Upper lobe of left lung (tissue), 6 donors: ENCODE results near the gene SMAD3. TPM values are rescaled to one million over a fixed set of nuclear protein-coding genes. Genes with fewer than 3 reads are reported as not detected.

Experiments used
- ATAC-seq, 2 donors: fragments of 200-7000 bp; cut with Tn5 transposase; one replicate each; pipeline ENCODE4 v1.9.1; 2022; ENCODE audit warnings: mild to moderate bottlenecking in 2 of 2, moderate library complexity in 2 of 2; ENCODE audit not compliant: low FRiP score in 2 of 2
- DNase-seq, 2 donors: peaks; one replicate each; pipeline ENCODE4 v3.0.0-alpha.2; 2019 to 2020
- H3K27ac ChIP-seq, 4 donors: fragments of 200-600 bp; sonication (generic); one replicate each; pipeline ENCODE4 v1.5.1; 2016 to 2019
- H3K27me3 ChIP-seq, 4 donors: fragments of 200-600 bp; sonication (generic); one replicate each; pipeline ENCODE4 v1.5.1; 2017 to 2019
- H3K36me3 ChIP-seq, 4 donors: fragments of 200-600 bp; sonication (generic); one replicate each; pipeline ENCODE4 v1.5.1; 2016 to 2019
- H3K4me1 ChIP-seq, 4 donors: fragments of 200-600 bp; sonication (generic); one replicate each; pipeline ENCODE4 v1.5.1; 2018 to 2019
- H3K4me3 ChIP-seq, 4 donors: fragments of 200-600 bp; sonication (generic); one replicate each; pipeline ENCODE4 v1.5.1; 2017 to 2019; ENCODE audit warnings: mild to moderate bottlenecking in 2 of 4, moderate library complexity in 1 of 4
- H3K9me3 ChIP-seq, 4 donors: fragments of 200-600 bp; sonication (generic); one replicate each; pipeline ENCODE4 v1.5.1; 2018 to 2019
- EP300 ChIP-seq, 4 donors: sonication (generic); formaldehyde crosslinking; IDR thresholded peaks; one replicate each; pipeline ENCODE4 v1.5.1; 2017; ENCODE audit warnings: antibody characterized with exemption in 4 of 4, control low read depth in 2 of 4
- POLR2A ChIP-seq, 4 donors: fragments of 450-650 bp; IDR thresholded peaks; one replicate each; pipeline ENCODE4 v1.5.1; 2016 to 2017; ENCODE audit warnings: antibody characterized with exemption in 4 of 4, mild to moderate bottlenecking in 2 of 4
- POLR2AphosphoS5 ChIP-seq, 2 donors: sonication (generic); formaldehyde crosslinking; IDR thresholded peaks; one replicate each; pipeline ENCODE4 v1.5.1; 2017; ENCODE audit warnings: antibody characterized with exemption in 2 of 2
- WGBS, 2 donors: methylation state at CpG; one replicate each; pipeline ENCODE4 v1.1.5; 2017 to 2018; 5-methylcytosine and 5-hydroxymethylcytosine counted together
- total RNA-seq, 6 donors: library from RNA; depleted of rRNA in 4 of 6; stranded (reverse); fragments of >200 nt in 4 of 6; gene quantifications; one replicate each; pipeline versions ENCODE4 v1.1.0 to v1.2.1, GENCODE V29; 2016 to 2021
- TF ChIP-seq, protein P1 (sequence below), 6 experiments: fragments of 450-650 bp in 4 of 6; fragments of 200-600 bp in 2 of 6; sonication (generic) in 2 of 6; IDR thresholded peaks; one replicate each; pipeline ENCODE4 v1.5.1; 2016 to 2019; ENCODE audit warnings: antibody characterized with exemption in 6 of 6
- donor health status: DM: no; HTN: no; CAD: no; lungs with moderate emphysema.
- donor health status: DM: no; HTN: yes; CAD: no; lungs with severe emphysema.

The SMAD3 gene
- total RNA-seq, 6 donors from 2014 or later, result 31.7 to 44.5 (median 36.3) TPM

DNA sequence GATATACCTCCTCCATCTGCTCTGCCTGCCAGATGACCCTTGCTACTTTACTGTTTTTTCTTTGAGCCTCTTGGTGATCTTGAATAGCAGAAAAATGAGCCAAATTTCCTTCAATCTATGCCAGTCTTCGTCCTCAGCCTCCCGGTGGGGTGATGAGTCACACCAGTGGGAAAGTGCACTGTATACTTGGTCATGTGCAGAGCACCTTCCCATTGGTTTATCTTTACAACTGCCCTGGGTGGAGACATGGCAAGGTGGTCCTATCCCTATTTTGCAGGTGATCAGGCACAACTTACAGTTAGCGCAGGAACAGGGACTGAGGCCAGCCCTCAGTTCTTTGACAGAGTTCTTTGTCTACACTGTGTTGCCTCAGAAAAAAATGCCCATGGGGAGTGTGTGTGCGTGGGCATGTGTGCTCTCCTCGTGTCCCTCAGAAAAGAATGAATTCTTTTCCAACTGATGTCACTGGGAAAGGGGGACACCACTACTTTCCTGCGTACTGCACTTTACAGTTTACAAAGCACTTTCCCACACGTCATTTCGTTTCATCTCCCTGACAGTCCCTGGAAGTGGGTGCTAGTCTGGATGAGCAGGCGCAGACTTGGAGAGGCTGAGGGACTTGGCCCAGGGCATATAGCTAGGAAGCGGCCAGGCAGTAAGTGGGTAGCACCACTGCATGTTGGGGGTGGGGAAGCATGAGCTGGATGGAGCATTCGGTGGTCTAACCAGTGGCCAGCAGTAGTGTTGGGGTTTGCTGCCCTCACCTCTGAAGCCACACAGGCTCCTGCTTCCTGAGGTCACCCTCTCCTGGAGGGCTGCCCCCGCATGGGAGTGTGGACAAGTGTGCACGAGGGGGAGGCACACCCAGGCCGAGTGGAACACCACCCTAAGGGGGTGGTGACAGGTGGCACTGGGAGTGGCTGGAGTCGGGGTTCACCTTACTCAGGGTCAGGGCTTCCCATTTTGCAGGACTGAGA is 24.1 kb downstream of the SMAD3 start:
- Histone ChIP-seq H3K27me3 (no peaks in the 10 kb centered on the region), H3K4me1 (peaks cover 46 to 77% (median 63%) of the 10 kb centered on the region in 4 donors), H3K36me3 (peaks cover 0 to 7% (median 0%) of the 10 kb centered on the region in 4 donors), H3K4me3 (no peak overlapping the region), H3K27ac (peak overlapping the region in 1 of 4 donors; percentile 26), H3K9me3 (no peaks in the 10 kb centered on the region)
- peak in 1 of 2 donors; percentile 15 for DNase-seq
- no peak for ATAC-seq
- TF ChIP-seq POLR2AphosphoS5 (IDR thresholded peaks at IDR 0.05) (no peak), EP300 (IDR thresholded peaks at IDR 0.05) (no peak)
- WGBS, 2 donors, result 70 to 75% methylated on average over 15 of the region's 15 CpGs

DNA sequence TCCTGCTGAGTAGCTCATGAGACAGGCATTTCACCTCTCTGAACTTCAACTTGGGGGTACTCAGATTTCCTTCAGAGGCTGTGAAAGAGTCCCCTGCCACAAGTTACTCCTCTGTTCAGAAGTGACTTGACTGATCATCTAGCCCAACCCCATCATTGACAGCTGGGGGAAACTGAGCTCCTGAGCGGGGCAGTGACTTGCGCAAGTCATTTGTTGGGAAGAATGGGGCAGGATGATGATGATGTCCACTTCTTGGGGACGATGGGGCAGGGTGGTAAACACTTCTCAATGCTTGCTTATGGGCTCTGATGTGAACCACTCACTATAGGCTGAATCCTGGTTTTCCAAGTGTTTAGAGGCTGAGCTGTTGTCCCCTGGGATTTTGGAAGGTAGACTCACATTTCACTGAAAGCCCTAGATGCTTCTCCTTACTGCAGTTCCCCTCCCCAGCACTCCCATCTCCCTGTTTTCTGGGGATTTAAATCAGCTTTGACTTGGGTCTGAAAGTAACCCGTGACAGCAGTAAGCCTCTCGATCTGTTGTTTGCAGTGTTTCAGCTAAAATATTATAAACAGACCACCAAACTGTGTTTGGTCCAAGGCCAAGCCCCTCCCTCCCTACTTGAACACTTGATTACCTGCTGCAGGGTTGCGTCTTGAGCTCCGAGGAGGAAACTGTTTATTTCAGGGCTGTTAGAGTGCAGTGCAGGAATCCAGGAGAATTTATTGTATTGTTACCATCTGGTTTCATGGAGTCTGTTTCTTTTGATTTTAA is 25.1 kb downstream of the SMAD3 start:
- peak overlapping the region in 3 of 4 donors; percentile 27 to 38 (median 30) for H3K27ac ChIP-seq
- H3K27me3 ChIP-seq, result no peaks in the 10 kb centered on the region
- DNase-seq, result no peak
- H3K4me1 ChIP-seq, result peaks cover 42 to 69% (median 54%) of the 10 kb centered on the region in 4 donors
- peaks cover 0 to 7% (median 0%) of the 10 kb centered on the region in 4 donors for H3K36me3 ChIP-seq
- H3K4me3 ChIP-seq, result no peak overlapping the region
- no peak for TF ChIP-seq POLR2A (IDR thresholded peaks at IDR 0.05)
- 53 to 56% methylated on average over 7 of the region's 7 CpGs for WGBS, 2 donors
- H3K9me3 ChIP-seq, result no peaks in the 10 kb centered on the region
- no peak for ATAC-seq

DNA sequence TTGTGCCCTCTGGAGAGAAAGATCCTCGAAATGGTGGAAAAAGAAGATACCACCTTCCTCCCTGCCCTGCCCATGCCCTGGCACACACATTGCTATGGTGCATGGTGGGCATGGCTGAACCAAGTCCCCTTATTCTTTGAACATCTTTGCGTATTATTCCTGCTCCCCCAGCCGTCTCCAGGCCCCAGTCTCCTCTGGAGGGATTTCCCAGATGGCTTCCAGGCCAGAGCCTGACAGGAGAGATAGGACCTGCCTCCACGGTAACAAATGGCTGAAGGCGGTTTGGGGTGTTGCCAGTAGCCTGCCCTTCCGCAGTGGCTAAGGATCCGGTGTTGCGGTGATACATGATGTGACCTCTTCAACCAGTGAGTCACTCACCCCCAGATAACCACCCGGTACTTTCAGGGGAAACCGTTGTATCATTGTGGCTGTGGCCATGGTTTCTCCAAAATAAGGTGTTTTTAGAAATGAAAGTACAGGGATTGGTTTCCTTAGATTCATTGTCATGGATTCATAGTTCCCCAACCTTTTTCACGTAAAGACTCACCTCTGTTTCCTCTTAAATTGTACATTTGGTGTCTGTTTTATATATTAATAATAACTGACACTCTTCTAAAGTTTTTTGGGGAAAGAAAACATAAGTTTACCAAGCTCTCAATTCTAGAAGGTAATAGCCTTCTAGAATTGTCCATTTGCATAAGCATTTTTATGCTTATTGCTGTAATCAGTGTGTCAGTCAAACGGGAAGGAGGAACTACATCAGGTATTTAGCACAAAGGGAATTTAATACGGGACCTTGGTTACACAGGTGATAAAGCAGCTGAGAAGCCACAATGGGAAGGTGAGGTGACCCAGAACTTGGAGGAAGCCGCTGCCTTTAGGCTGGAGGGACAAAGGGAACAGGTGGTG is 25.9 kb downstream of the SMAD3 start:
- no peak overlapping the region for H3K4me3 ChIP-seq
- peak in 1 of 2 donors; percentile 71 for DNase-seq

GRCh38 chr15:67091980-67092677 is 26.7 kb downstream of the SMAD3 start:
- 65 to 76% methylated on average over 7 of the region's 7 CpGs for WGBS, 2 donors
- Histone ChIP-seq H3K27ac (peak overlapping the region in 2 of 4 donors; percentile 17 to 27), H3K36me3 (peaks cover 0 to 7% (median 0%) of the 10 kb centered on the region in 4 donors), H3K4me1 (peaks cover 31 to 57% (median 41%) of the 10 kb centered on the region in 4 donors), H3K4me3 (no peak overlapping the region), H3K27me3 (no peaks in the 10 kb centered on the region), H3K9me3 (no peaks in the 10 kb centered on the region)
- DNase-seq (no peak), ATAC-seq (no peak)
- TF ChIP-seq POLR2AphosphoS5 (IDR thresholded peaks at IDR 0.05) (no peak), POLR2A (IDR thresholded peaks at IDR 0.05) (no peak), EP300 (IDR thresholded peaks at IDR 0.05) (no peak)
- TF ChIP-seq, protein P1, sequence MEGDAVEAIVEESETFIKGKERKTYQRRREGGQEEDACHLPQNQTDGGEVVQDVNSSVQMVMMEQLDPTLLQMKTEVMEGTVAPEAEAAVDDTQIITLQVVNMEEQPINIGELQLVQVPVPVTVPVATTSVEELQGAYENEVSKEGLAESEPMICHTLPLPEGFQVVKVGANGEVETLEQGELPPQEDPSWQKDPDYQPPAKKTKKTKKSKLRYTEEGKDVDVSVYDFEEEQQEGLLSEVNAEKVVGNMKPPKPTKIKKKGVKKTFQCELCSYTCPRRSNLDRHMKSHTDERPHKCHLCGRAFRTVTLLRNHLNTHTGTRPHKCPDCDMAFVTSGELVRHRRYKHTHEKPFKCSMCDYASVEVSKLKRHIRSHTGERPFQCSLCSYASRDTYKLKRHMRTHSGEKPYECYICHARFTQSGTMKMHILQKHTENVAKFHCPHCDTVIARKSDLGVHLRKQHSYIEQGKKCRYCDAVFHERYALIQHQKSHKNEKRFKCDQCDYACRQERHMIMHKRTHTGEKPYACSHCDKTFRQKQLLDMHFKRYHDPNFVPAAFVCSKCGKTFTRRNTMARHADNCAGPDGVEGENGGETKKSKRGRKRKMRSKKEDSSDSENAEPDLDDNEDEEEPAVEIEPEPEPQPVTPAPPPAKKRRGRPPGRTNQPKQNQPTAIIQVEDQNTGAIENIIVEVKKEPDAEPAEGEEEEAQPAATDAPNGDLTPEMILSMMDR (IDR thresholded peaks at IDR 0.05), result no peak

More for the DNA sequence above, 25.9 kb downstream of the SMAD3 start:
- Histone ChIP-seq H3K9me3 (no peaks in the 10 kb centered on the region), H3K36me3 (peaks cover 0 to 7% (median 0%) of the 10 kb centered on the region in 4 donors), H3K4me1 (peaks cover 34 to 60% (median 45%) of the 10 kb centered on the region in 4 donors), H3K27ac (peak overlapping the region in 3 of 4 donors; percentile 27 to 38 (median 30)), H3K27me3 (no peaks in the 10 kb centered on the region)
- 37 to 67% methylated on average over 14 of the region's 14 CpGs for WGBS, 2 donors
- peak; percentile 49 to 64 for TF ChIP-seq POLR2AphosphoS5 (IDR thresholded peaks at IDR 0.05)
- no peak for TF ChIP-seq POLR2A (IDR thresholded peaks at IDR 0.05)
- peak in 2 of 4 donors; percentile 33 to 35 for TF ChIP-seq EP300 (IDR thresholded peaks at IDR 0.05)
- peak; percentile 53 to 76 for ATAC-seq

GRCh38 chr15:67092752-67093503 is 27.5 kb downstream of the SMAD3 start:
- Histone ChIP-seq H3K9me3 (no peaks in the 10 kb centered on the region), H3K27ac (peak overlapping the region in 2 of 4 donors; percentile 17 to 27), H3K36me3 (peaks cover 0 to 7% (median 0%) of the 10 kb centered on the region in 4 donors), H3K4me1 (peaks cover 34 to 58% (median 45%) of the 10 kb centered on the region in 4 donors), H3K27me3 (no peaks in the 10 kb centered on the region), H3K4me3 (no peak overlapping the region)
- no peak for ATAC-seq
- 86 to 88% methylated on average over 8 to 9 of the region's 9 CpGs for WGBS, 2 donors
- no peak for TF ChIP-seq POLR2AphosphoS5 (IDR thresholded peaks at IDR 0.05)
- TF ChIP-seq POLR2A (IDR thresholded peaks at IDR 0.05), result no peak
- TF ChIP-seq EP300 (IDR thresholded peaks at IDR 0.05), result no peak
- TF ChIP-seq, protein P1 (IDR thresholded peaks at IDR 0.05), result no peak
- DNase-seq, result peak in 1 of 2 donors; percentile 20
